Testis (tissue), 3 donors: ENCODE data around the gene STXBP6. TPM values are rescaled to one million over a fixed set of nuclear protein-coding genes. Genes with fewer than 3 reads are reported as not detected.

ENCODE experiments used
- DNase-seq: peaks from one replicate; pipeline ENCODE4 v3.0.0-alpha.2; 2019
- H3K27ac ChIP-seq, 2 donors: fragments of 200-600 bp; sonication (generic); one replicate each; pipeline ENCODE4 v1.5.1; 2019
- H3K27me3 ChIP-seq: fragments of 200-600 bp; sonication (generic); one replicate; pipeline ENCODE4 v1.5.1; 2019
- H3K36me3 ChIP-seq: fragments of 200-600 bp; sonication (generic); one replicate; pipeline ENCODE4 v1.5.1; 2017; ENCODE audit warnings: low read depth; ENCODE audit errors: missing control alignments
- H3K4me1 ChIP-seq: fragments of 200-600 bp; sonication (generic); one replicate; pipeline ENCODE4 v1.5.1; 2019
- H3K4me3 ChIP-seq, 2 donors: fragments of 200-600 bp; sonication (generic); one replicate each; pipeline ENCODE4 v1.5.1; 2017 to 2019
- H3K9me3 ChIP-seq: fragments of 200-600 bp; sonication (generic); one replicate; pipeline ENCODE4 v1.5.1; 2017
- CTCF ChIP-seq, 3 experiments: fragments of 450-650 bp in 2 of 3; fragments of 200-600 bp in 1 of 3; sonication (generic) in 1 of 3; IDR thresholded peaks; one replicate each; pipeline ENCODE4 v1.5.1; 2016 to 2019; ENCODE audit warnings: antibody characterized with exemption in 3 of 3, mild to moderate bottlenecking in 2 of 3, moderate library complexity in 1 of 3
- POLR2A ChIP-seq: fragments of 450-650 bp; IDR thresholded peaks from one replicate; pipeline ENCODE4 v1.6.1; 2017; ENCODE audit warnings: antibody characterized with exemption, mild to moderate bottlenecking, moderate library complexity
- WGBS, 2 donors: methylation state at CpG; one replicate each; pipeline ENCODE4 v1.1.5; 2018; 5-methylcytosine and 5-hydroxymethylcytosine counted together
- intact Hi-C: fragments of 100-400 bp; cut with DNase I; formaldehyde crosslinking; loops from one replicate; pipeline ENCODE4 v1.15.1; 2023; ENCODE audit warnings: low total_unique reads
- polyA plus RNA-seq: library from polyadenylated mRNA; stranded (reverse); fragments of 350-450 nt; fragmentation: Illumina TruSeq; extraction: RNeasy Lipid Tissue Mini Kit (QIAGEN cat#74804); gene quantifications from one replicate; pipeline ENCODE4 v1.2.3, GENCODE V29; 2014; ENCODE audit warnings: low read depth, low replicate concordance; ENCODE audit not compliant: insufficient read depth
- total RNA-seq, 2 donors: library from RNA; depleted of rRNA; stranded (reverse); fragments of >200 nt; gene quantifications; one replicate each; pipeline ENCODE4 v1.2.3, GENCODE V29; 2016

Gene STXBP6
- total and polyA plus RNA-seq, 3 donors from 2014 or later = 4.7 to 11.3 (median 8.6) TPM

DNA sequence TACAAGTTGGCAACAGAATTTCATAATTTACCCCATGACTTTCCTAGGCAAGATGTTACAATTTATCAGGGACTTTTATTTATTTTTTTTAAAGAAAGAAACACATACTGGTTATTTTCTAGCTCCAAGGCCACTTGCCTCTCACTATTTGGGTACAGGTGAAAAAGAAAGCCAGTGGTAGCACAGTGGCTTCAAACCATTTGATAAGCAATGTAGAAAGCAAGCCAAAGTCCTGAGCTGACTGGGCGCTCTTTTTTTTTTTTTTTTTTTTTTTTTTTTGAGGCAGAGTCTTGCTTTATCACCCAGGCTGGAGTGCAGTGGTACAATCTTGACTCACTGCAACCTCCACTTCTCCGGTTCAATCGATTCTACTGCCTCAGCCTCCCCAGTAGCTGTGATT, 73.3 kb downstream of the STXBP6 start:
- Histone ChIP-seq H3K4me3 (no peak overlapping the region), H3K27me3 (no peaks in the 10 kb centered on the region), H3K36me3 (no peaks in the 10 kb centered on the region), H3K9me3 (no peaks in the 10 kb centered on the region), H3K4me1 (no peaks in the 10 kb centered on the region), H3K27ac (no peak overlapping the region)
- intact Hi-C loops = no loop called here
- no peak for DNase-seq
- 76 to 88% methylated on average over 3 of the region's 3 CpGs for WGBS, 2 donors
- TF ChIP-seq POLR2A = no peak

DNA sequence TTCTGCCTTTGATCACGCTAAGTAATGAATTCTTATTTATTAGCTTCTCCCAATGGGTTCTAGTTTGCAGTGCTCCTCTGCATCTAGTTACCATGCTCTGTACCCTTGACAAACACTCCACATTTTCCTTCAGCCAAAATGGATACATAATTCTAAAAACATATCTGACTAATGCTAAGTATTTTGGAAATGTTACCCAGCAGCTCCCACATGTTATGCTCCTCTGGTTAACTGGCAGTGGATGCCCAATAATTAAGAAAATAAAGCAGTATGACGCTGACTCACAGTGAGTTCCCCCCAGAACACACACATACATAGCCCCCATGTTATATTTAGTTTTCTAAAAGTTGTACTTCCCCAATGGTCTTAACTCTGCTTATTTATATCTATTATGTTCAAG, 74.6 kb downstream of the STXBP6 start:
- H3K4me1 ChIP-seq = no peaks in the 10 kb centered on the region

DNA sequence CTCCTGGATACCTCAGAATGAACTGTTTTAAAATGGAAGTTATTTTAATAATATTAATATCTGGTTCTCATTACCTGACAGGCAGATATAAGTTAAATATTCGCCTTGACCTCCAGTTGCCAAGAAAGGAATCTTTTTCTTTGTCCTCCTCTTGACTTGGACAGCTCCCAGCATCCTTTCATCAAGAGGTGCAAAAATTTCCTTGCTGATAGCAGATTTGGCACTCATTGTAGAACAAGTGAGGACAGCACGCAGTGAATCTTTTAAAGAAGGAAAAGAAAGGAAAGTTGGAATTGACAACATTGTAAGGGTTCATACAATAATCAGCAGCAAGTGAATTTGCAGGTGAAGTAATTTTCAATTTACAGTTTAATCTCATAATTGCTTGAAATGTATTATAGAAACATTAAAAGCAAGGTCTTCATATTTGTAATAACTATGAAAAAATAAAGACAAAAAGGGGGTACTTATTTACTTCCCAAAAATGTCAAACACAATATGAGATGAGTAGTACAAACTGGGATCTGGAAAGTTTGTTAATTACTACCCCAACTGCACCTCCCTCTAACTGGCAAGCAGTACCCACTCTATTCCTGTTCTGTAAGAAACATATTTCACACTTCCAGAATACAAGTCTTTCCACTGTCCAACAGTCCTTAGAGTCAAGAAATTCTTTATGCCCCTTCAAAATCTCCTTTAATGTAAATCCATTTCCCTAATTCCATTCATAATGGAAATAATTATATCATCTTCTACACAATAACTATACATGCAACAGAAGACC, 75.2 kb downstream of the STXBP6 start:
- DNase-seq = no peak
- no peaks in the 10 kb centered on the region for H3K27me3 ChIP-seq
- H3K27ac ChIP-seq = no peak overlapping the region
- H3K4me1 ChIP-seq = no peaks in the 10 kb centered on the region
- no peak for TF ChIP-seq CTCF (IDR thresholded peaks at IDR 0.05)
- TF ChIP-seq POLR2A = no peak
- no peaks in the 10 kb centered on the region for H3K9me3 ChIP-seq
- no peak overlapping the region for H3K4me3 ChIP-seq
- 42 to 53% methylated on average over 2 of the region's 2 CpGs for WGBS, 2 donors
- intact Hi-C loops = no loop called here
- H3K36me3 ChIP-seq = no peaks in the 10 kb centered on the region

More for the DNA sequence above, 74.6 kb downstream of the STXBP6 start:
- H3K9me3 ChIP-seq = no peaks in the 10 kb centered on the region
- intact Hi-C loops = no loop called here
- no peaks in the 10 kb centered on the region for H3K36me3 ChIP-seq
- H3K4me3 ChIP-seq = no peak overlapping the region
- WGBS, 2 donors = 64 to 67% methylated on average over 2 of the region's 2 CpGs
- H3K27ac ChIP-seq = no peak overlapping the region
- no peaks in the 10 kb centered on the region for H3K27me3 ChIP-seq
- DNase-seq = no peak
- TF ChIP-seq CTCF (IDR thresholded peaks at IDR 0.05) (no peak), POLR2A (no peak)

GRCh38 chr14:24972844-24973243, 77.1 kb downstream of the STXBP6 start:
- H3K36me3 ChIP-seq = no peaks in the 10 kb centered on the region
- H3K4me1 ChIP-seq = no peaks in the 10 kb centered on the region
- H3K4me3 ChIP-seq = no peak overlapping the region
- WGBS, 2 donors = 88 to 95% methylated on average over 3 of the region's 3 CpGs
- no peaks in the 10 kb centered on the region for H3K27me3 ChIP-seq
- no peaks in the 10 kb centered on the region for H3K9me3 ChIP-seq
- TF ChIP-seq POLR2A (no peak), CTCF (IDR thresholded peaks at IDR 0.05) (no peak)
- DNase-seq = no peak
- no peak overlapping the region for H3K27ac ChIP-seq
- intact Hi-C loops = no loop called here

GRCh38 chr14:24971255-24971654, 78.7 kb downstream of the STXBP6 start:
- H3K4me3 ChIP-seq = no peak overlapping the region
- no peaks in the 10 kb centered on the region for H3K4me1 ChIP-seq
- no peak overlapping the region for H3K27ac ChIP-seq
- H3K36me3 ChIP-seq = no peaks in the 10 kb centered on the region
- TF ChIP-seq CTCF (IDR thresholded peaks at IDR 0.05) (no peak), POLR2A (no peak)
- no peak for DNase-seq
- H3K27me3 ChIP-seq = no peaks in the 10 kb centered on the region
- intact Hi-C loops = no loop called here
- H3K9me3 ChIP-seq = no peaks in the 10 kb centered on the region
